ENCODE data around the gene OSBPL2.

The OSBPL2 gene

GRCh38 chr20:62301773-62302340 lies 63.5 kb downstream of the OSBPL2 start:
- H3K4me3 ChIP-seq (ENCODE audit: low read length): peak overlapping the region; percentile 63
- peak; percentile 69 for DNase-seq (ENCODE audit: low read depth)
- TF ChIP-seq CTCF (conservative IDR thresholded peaks at IDR 0.05; ENCODE audit: low read depth, low read length): peak; percentile 85

GRCh38 chr20:62302341-62303061 lies 64.2 kb downstream of the OSBPL2 start, which contains the start of gene ADRM1:
Gene ADRM1, plus strand, starts transcription at chr20:62302997. Its CDS starts 572 bp downstream, at chr20:62303569.
- DNase-seq (ENCODE audit: low read depth): peak; percentile 87
- peak within 1 kb of the TSS; percentile 87 for H3K4me3 ChIP-seq (ENCODE audit: low read length)
- peak; percentile 77 for TF ChIP-seq CTCF (conservative IDR thresholded peaks at IDR 0.05; ENCODE audit: low read depth, low read length)

- DNase-seq (ENCODE audit: low read depth): no peak
- TF ChIP-seq CTCF (conservative IDR thresholded peaks at IDR 0.05; ENCODE audit: low read depth, low read length): no peak
Measured at GRCh38 chr20:62303062-62303339, 64.7 kb downstream of the OSBPL2 start.

GRCh38 chr20:62303340-62304226 lies 65.3 kb downstream of the OSBPL2 start:
- no peak for TF ChIP-seq CTCF (conservative IDR thresholded peaks at IDR 0.05; ENCODE audit: low read depth, low read length)
- peak overlapping the region; percentile 87 for H3K4me3 ChIP-seq (ENCODE audit: low read length)
- DNase-seq (ENCODE audit: low read depth): no peak

More at GRCh38 chr20:62303062-62303339, 64.7 kb downstream of the OSBPL2 start:
- H3K4me3 ChIP-seq (ENCODE audit: low read length): peak overlapping the region; percentile 87

- peak overlapping the region; percentile 87 for H3K4me3 ChIP-seq (ENCODE audit: low read length)
- TF ChIP-seq CTCF (conservative IDR thresholded peaks at IDR 0.05; ENCODE audit: low read depth, low read length): no peak
- no peak for DNase-seq (ENCODE audit: low read depth)
Measured at GRCh38 chr20:62304331-62305148, 66.2 kb downstream of the OSBPL2 start.

- TF ChIP-seq CTCF (conservative IDR thresholded peaks at IDR 0.05; ENCODE audit: low read depth, low read length): no peak
- DNase-seq (ENCODE audit: low read depth): peak; percentile 17
- H3K4me3 ChIP-seq (ENCODE audit: low read length): no peak overlapping the region
Measured at GRCh38 chr20:62305149-62305764, 66.9 kb downstream of the OSBPL2 start.
